WTC11 (cell line): ENCODE results near the gene MAPT.

Experiments used
- ATF3 ChIP-seq: sonication (generic); formaldehyde crosslinking; conservative IDR thresholded peaks from 2 replicates; pipeline ENCODE4 v1.8.1; 2022; ENCODE audit warnings: mild to moderate bottlenecking, missing genetic modification reagents
- CREB1 ChIP-seq: sonication (generic); formaldehyde crosslinking; IDR thresholded peaks from 2 replicates; pipeline ENCODE4 v1.8.0; 2023; ENCODE audit warnings: mild to moderate bottlenecking, missing genetic modification reagents
- CTCF ChIP-seq: fragments of 200-600 bp; IDR thresholded peaks from 2 replicates; pipeline ENCODE4 v1.8.0; 2022; ENCODE audit warnings: antibody characterized with exemption
- E2F1 ChIP-seq: sonication (generic); formaldehyde crosslinking; IDR thresholded peaks from 2 replicates; pipeline ENCODE4 v1.8.0; 2022; ENCODE audit warnings: mild to moderate bottlenecking, missing genetic modification reagents
- E2F4 ChIP-seq: sonication (generic); formaldehyde crosslinking; IDR thresholded peaks from 2 replicates; pipeline ENCODE4 v1.8.1; 2022; ENCODE audit warnings: low read depth, mild to moderate bottlenecking, moderate library complexity, missing genetic modification reagents, borderline replicate concordance
- JUN ChIP-seq: sonication (generic); formaldehyde crosslinking; IDR thresholded peaks from 2 replicates; pipeline ENCODE4 v1.8.0; 2023; ENCODE audit warnings: mild to moderate bottlenecking, missing genetic modification reagents
- NR2C2 ChIP-seq: sonication (generic); formaldehyde crosslinking; IDR thresholded peaks from 2 replicates; pipeline ENCODE4 v1.8.0; 2022; ENCODE audit warnings: mild to moderate bottlenecking, missing genetic modification reagents
- PRDM15 ChIP-seq: sonication (generic); formaldehyde crosslinking; IDR thresholded peaks from 2 replicates; pipeline ENCODE4 v1.8.0; 2022; ENCODE audit warnings: missing genetic modification reagents
- SP1 ChIP-seq: sonication (generic); formaldehyde crosslinking; conservative IDR thresholded peaks from 2 replicates; pipeline ENCODE4 v1.8.1; 2022; ENCODE audit warnings: missing genetic modification reagents
- ZBTB21 ChIP-seq: sonication (generic); formaldehyde crosslinking; IDR thresholded peaks from 2 replicates; pipeline ENCODE4 v1.8.1; 2023; ENCODE audit warnings: mild to moderate bottlenecking, missing genetic modification reagents, borderline replicate concordance

- TF ChIP-seq SP1 (CRISPR knock-in tag) (no peak), JUN (CRISPR knock-in tag) (no peak), CREB1 (CRISPR knock-in tag) (no peak), CTCF (no peak), E2F1 (CRISPR knock-in tag) (no peak), E2F4 (no peak), ATF3 (no peak), ZBTB21 (CRISPR knock-in tag) (no peak), NR2C2 (CRISPR knock-in tag) (no peak), PRDM15 (CRISPR knock-in tag) (no peak)
Measured at GRCh38 chr17:46028374-46028773, 134.0 kb downstream of the MAPT start.
